Cardiac muscle cell (in vitro differentiated cells and primary cell): ENCODE results near the gene FLVCR1. TPM values are rescaled to one million over a fixed set of nuclear protein-coding genes. Genes with fewer than 3 reads are reported as not detected.
"Not testable (repeated sequence)": the region's sequence is repeated elsewhere in the genome, so short reads cannot be mapped to it uniquely, and the experiment has no call there.

Experiments used
- DNase-seq, 2 donors: peaks; one replicate each; pipeline versions ENCODE4 v3.0.0 to v3.0.0-alpha.2; 2010 to 2017; ENCODE audit warnings: low read depth in 1 of 2, low spot score in 1 of 2
- H3K27ac ChIP-seq: fragments of 200-600 bp; sonication (generic); 2 replicates; pipeline ENCODE4 v1.5.1; 2016
- H3K27me3 ChIP-seq: fragments of 200-600 bp; sonication (generic); 2 replicates; pipeline ENCODE4 v1.6.0; 2016; ENCODE audit warnings: control low read depth
- H3K36me3 ChIP-seq: fragments of 200-600 bp; sonication (generic); 2 replicates; pipeline ENCODE4 v1.5.1; 2016; ENCODE audit warnings: control low read depth
- H3K4me1 ChIP-seq: fragments of 200-600 bp; sonication (generic); 2 replicates; pipeline ENCODE4 v1.8.1; 2017; ENCODE audit warnings: low read depth, mild to moderate bottlenecking, mixed run types
- H3K4me3 ChIP-seq: fragments of 200-600 bp; sonication (generic); 2 replicates; pipeline ENCODE4 v1.5.1; 2016; ENCODE audit warnings: mild to moderate bottlenecking
- H3K9me3 ChIP-seq: fragments of 200-600 bp; sonication (generic); 2 replicates; pipeline ENCODE4 v1.5.1; 2017; ENCODE audit warnings: low read depth, mild to moderate bottlenecking, control low read depth
- polyA plus RNA-seq: library from polyadenylated mRNA; unstranded; fragments of >200 nt; fragmentation: Nextera tagmentation; extraction: Ambion mirVana; gene quantifications from 2 replicates; pipeline ENCODE4 v1.2.1, GENCODE V29; 2016
- total RNA-seq: library from RNA; depleted of rRNA; stranded (reverse); fragments of >200 nt; gene quantifications from 2 replicates; pipeline ENCODE4 v1.2.3, GENCODE V29; 2016
- TF ChIP-seq, protein P1 (sequence below): IDR thresholded peaks from 2 replicates; pipeline ENCODE4 v1.5.1; 2012; ENCODE audit warnings: low read depth, mild to moderate bottlenecking, low read length

The FLVCR1 gene
- total and polyA plus RNA-seq, 2 experiments from 2014 or later = 7.8 to 11.7 TPM

DNA sequence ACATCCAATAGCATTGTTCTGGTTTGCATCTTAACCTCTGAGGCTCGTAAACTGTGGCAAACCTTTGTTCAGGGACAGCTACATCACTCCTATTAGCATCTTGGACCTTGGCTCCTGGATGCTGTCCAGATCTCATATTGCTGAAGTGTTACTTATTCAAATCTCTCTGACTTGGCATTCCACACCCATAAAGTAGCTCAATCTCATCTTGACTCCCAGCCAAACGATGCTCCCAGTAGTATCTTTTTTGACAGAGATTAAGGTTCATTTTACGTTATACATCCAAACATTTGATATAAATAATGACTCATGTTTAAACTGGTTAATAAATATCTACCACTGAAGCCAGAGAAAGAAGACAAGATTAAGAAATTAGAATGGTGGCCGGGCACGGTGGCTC, 4.4 kb upstream of the FLVCR1 start:
- Histone ChIP-seq H3K4me3 (no peak overlapping the region), H3K27ac (no peak overlapping the region), H3K4me1 (peaks cover 3% of the 10 kb centered on the region), H3K36me3 (no peaks in the 10 kb centered on the region), H3K9me3 (no peaks in the 10 kb centered on the region), H3K27me3 (no peaks in the 10 kb centered on the region)
- TF ChIP-seq, protein P1, sequence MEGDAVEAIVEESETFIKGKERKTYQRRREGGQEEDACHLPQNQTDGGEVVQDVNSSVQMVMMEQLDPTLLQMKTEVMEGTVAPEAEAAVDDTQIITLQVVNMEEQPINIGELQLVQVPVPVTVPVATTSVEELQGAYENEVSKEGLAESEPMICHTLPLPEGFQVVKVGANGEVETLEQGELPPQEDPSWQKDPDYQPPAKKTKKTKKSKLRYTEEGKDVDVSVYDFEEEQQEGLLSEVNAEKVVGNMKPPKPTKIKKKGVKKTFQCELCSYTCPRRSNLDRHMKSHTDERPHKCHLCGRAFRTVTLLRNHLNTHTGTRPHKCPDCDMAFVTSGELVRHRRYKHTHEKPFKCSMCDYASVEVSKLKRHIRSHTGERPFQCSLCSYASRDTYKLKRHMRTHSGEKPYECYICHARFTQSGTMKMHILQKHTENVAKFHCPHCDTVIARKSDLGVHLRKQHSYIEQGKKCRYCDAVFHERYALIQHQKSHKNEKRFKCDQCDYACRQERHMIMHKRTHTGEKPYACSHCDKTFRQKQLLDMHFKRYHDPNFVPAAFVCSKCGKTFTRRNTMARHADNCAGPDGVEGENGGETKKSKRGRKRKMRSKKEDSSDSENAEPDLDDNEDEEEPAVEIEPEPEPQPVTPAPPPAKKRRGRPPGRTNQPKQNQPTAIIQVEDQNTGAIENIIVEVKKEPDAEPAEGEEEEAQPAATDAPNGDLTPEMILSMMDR = no peak
- no peak for DNase-seq

DNA sequence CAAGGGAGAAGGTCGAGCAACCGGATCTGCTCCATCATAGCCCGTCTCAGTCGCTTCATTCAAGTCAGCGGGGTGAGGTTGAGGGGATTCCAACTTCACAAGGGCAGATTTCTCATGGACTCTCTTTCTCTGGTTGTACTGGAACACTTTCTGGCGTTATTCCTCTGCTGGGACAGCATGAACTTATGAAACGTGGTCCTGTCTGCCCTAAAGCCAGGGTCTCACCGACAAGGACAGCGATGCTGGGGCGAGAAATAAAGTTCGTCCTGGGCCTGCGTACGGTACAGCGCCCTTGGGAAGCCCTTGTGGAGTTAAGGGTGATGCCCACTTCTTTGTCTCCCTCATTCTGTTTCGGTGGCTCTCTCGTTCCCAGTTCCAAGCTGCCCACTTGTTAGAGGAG, 1.3 kb upstream of the FLVCR1 start:
- Histone ChIP-seq H3K4me3 (no peak overlapping the region), H3K27me3 (no peaks in the 10 kb centered on the region), H3K27ac (peak overlapping the region; percentile 87), H3K36me3 (no peaks in the 10 kb centered on the region), H3K9me3 (no peaks in the 10 kb centered on the region), H3K4me1 (peaks cover 18% of the 10 kb centered on the region)
- no peak for DNase-seq
- TF ChIP-seq, protein P1 = no peak

DNA sequence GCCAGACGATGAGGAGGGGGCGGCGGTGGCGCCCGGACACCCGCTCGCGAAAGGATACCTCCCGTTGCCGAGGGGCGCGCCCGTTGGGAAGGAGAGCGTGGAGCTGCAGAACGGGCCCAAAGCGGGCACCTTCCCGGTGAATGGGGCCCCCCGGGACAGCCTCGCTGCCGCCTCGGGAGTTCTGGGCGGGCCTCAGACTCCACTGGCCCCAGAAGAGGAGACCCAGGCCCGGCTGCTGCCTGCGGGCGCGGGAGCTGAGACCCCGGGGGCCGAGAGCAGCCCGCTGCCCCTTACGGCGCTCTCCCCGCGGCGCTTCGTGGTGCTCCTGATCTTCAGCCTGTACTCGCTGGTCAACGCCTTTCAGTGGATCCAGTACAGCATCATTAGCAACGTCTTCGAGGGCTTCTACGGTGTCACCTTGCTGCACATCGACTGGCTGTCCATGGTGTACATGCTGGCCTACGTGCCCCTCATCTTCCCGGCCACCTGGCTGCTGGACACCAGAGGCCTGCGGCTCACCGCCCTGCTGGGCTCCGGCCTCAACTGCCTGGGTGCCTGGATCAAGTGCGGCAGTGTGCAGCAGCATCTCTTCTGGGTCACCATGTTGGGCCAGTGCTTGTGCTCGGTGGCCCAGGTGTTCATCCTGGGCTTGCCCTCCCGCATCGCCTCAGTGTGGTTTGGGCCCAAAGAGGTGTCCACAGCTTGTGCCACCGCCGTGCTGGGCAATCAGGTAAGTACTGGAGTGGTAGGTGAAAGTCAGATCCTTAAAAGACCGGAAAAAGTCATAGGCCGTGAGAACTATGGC, 588 bp downstream of the FLVCR1 start:
- Histone ChIP-seq H3K4me3 (peak overlapping the region; percentile 50), H3K4me1 (peaks cover 18% of the 10 kb centered on the region), H3K27ac (peak overlapping the region; percentile 87), H3K9me3 (no peaks in the 10 kb centered on the region), H3K36me3 (no peaks in the 10 kb centered on the region), H3K27me3 (no peaks in the 10 kb centered on the region)
- TF ChIP-seq, protein P1 = no peak
- DNase-seq = peak; percentile 38 to 52

DNA sequence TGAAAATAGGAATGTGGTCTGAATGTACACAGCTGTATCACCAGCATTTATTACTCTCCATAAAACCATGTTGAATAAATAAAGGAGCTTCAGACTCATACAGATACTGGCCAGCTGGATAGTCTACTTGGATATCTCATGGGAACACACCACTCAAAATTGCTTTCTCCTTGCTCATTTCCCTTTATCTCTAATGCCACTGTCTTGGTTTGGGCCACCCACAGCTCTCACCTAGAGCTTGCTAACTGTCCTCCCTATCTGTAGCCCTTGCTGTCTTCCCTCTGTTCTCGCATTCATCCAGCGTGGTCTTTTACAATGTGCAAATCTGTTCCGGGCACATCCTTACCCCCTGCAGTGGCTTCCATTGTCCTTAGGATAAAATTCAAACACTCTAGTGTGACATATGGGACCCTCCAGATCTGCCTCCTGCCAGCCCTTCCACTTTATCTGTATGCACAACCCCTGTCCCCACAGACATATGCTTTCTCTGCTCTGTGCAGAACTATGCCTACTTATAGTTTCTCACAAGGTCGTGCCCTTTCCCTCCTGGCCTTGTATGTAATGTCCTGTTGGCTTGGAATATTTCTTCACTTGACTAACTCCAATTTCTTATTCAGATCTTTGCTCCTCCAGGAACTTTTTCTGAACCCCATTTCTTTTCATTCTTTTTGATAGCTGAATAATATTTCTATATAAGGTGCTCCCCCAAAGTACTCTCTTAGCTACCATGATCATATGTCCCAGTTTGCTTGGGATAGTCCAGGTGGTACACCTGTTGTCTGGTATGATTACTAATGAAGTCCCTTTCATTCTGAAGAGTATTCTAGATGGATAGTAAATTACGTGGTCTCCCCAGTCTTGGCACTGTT, 2.9 kb downstream of the FLVCR1 start:
- Histone ChIP-seq H3K4me3 (peak overlapping the region; percentile 2), H3K36me3 (no peaks in the 10 kb centered on the region), H3K27ac (peak overlapping the region; percentile 6), H3K4me1 (peaks cover 27% of the 10 kb centered on the region), H3K9me3 (no peaks in the 10 kb centered on the region), H3K27me3 (no peaks in the 10 kb centered on the region)
- TF ChIP-seq, protein P1 = no peak
- peak; percentile 6 to 7 for DNase-seq

DNA sequence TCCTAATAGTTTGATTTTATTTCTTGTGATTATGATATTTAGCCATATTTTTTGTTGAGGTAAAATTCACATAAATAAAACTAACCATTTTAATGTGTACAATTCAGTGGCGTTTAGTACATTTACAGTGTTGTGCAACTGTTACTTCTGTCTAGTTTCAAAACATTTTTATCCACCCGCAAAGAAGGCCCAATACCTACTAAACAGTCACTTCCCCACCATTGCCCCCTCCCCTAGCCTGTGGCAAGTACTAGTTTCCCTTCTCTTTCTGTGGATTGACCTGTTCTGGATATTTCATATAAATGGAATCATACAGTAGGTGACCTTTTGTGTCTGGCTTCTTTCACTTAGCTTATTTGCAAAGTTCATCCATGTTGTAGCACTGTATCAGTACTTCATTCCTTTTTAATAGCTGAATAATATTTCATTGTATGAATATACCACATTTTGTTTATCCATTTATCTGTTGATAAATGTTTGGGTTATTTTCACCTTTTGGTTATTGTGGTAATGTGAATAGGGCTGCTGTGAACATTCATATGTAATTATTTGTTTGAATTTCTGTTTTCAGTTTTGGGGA, 4.1 kb downstream of the FLVCR1 start:
- H3K27me3 ChIP-seq = no peaks in the 10 kb centered on the region
- H3K4me3 ChIP-seq = no peak overlapping the region
- TF ChIP-seq, protein P1 = no peak

DNA sequence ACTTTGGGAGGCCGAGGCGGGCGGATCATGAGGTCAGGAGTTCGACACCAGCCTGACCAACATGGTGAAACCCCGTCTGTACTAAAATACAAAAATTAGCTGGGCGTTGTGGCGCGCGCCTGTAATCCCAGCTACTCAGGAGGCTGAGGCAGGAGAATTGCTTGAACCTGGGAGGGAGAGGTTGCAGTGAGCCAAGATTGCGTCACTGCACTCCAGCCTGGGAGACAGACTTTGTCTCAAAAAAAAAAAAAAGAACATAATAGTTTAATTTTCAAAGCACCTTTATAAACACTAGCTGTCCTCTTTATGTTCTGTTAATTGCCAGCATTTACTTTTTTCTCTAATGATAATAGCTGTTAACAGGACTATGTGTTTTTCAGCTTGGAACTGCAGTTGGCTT, 5.3 kb downstream of the FLVCR1 start:
- not testable (repeated sequence) for H3K27me3 ChIP-seq, DNase-seq, H3K4me3 ChIP-seq, H3K9me3 ChIP-seq, H3K36me3 ChIP-seq
- Histone ChIP-seq H3K27ac (peak overlapping the region; percentile 24), H3K4me1 (peaks cover 24% of the 10 kb centered on the region)

More for the DNA sequence above, 4.1 kb downstream of the FLVCR1 start:
- no peak overlapping the region for H3K27ac ChIP-seq
- no peak for DNase-seq
- no peaks in the 10 kb centered on the region for H3K9me3 ChIP-seq
- H3K4me1 ChIP-seq = peaks cover 24% of the 10 kb centered on the region
- H3K36me3 ChIP-seq = peaks cover 3% of the 10 kb centered on the region
